GM10847 (cell line): ENCODE results near the gene CATSPERZ.
A peak's percentile ranks its signal among the peaks of the same experiment; 100 is the strongest.

Source experiments
- POLR2A ChIP-seq: IDR thresholded peaks from 2 replicates; pipeline ENCODE4 v1.6.1; 2011; ENCODE audit not compliant: insufficient read length; ENCODE audit errors: extremely low read depth

Gene CATSPERZ

GRCh38 chr11:64304032-64304315 is 3.8 kb downstream of the CATSPERZ start:
- TF ChIP-seq POLR2A = no peak

GRCh38 chr11:64304316-64305072 is 4.3 kb downstream of the CATSPERZ start:
- peak; percentile 50 for TF ChIP-seq POLR2A

GRCh38 chr11:64305075-64305690 is 5.0 kb downstream of the CATSPERZ start, which contains the start of gene ESRRA:
Gene ESRRA (plus strand): TSS chr11:64305524. CDS start chr11:64307180, 1,656 bp downstream.
- peak; percentile 53 for TF ChIP-seq POLR2A

GRCh38 chr11:64305691-64306562 is 5.8 kb downstream of the CATSPERZ start:
- peak; percentile 24 for TF ChIP-seq POLR2A

GRCh38 chr11:64306563-64306875 is 6.4 kb downstream of the CATSPERZ start:
- no peak for TF ChIP-seq POLR2A

- TF ChIP-seq POLR2A = no peak
Observed at GRCh38 chr11:64306876-64307622, 6.9 kb downstream of the CATSPERZ start.

- TF ChIP-seq POLR2A = no peak
Observed at GRCh38 chr11:64312947-64313346, 12.8 kb downstream of the CATSPERZ start.

GRCh38 chr11:64313491-64314145 is 13.5 kb downstream of the CATSPERZ start:
- no peak for TF ChIP-seq POLR2A

- no peak for TF ChIP-seq POLR2A
Observed at GRCh38 chr11:64314146-64314804, 14.1 kb downstream of the CATSPERZ start.

- no peak for TF ChIP-seq POLR2A
Observed at GRCh38 chr11:64314805-64315561, 14.8 kb downstream of the CATSPERZ start.

- no peak for TF ChIP-seq POLR2A
Observed at GRCh38 chr11:64316672-64317324, 16.6 kb downstream of the CATSPERZ start.

- TF ChIP-seq POLR2A = peak; percentile 81
Observed at GRCh38 chr11:64317325-64317960, 17.3 kb downstream of the CATSPERZ start, which contains the start of gene TRMT112. Gene TRMT112 (minus strand): TSS chr11:64317559. CDS start chr11:64317526, 33 bp downstream.
